ENCODE data around the gene SBNO2. TPM values are rescaled to one million over a fixed set of nuclear protein-coding genes. Genes with fewer than 3 reads are reported as not detected.

SBNO2 gene
- total and polyA plus RNA-seq, 2 experiments from 2014 or later, result 6.9 to 35.4 TPM

- H3K4me2 ChIP-seq, result peak overlapping the region; percentile 32; the same call in 1 of the 2 replicates
- Mint-ChIP-seq H3K27me3 (ENCODE audit: insufficient read depth, low read depth, poor library complexity) (peaks cover 13% of the 10 kb centered on the region), H3K27ac (0 out of 2 replicates have a peak overlapping the region, but pooled peaks have one; percentile 83), H3K4me3 (no peak overlapping the region), H3K4me1 (peaks cover 24% of the 10 kb centered on the region), H3K36me3 (ENCODE audit: low read depth) (peaks cover 31% of the 10 kb centered on the region), H3K9me3 (peaks cover 4% of the 10 kb centered on the region; the same call in 1 of the 3 replicates)
- ATAC-seq, result peak; percentile 2; the same call in 1 of the 3 replicates
- H3K27ac ChIP-seq (ENCODE audit: low read depth), result peak overlapping the region; percentile 78; the same call in 1 of the 2 replicates
- no peak for DNase-seq (ENCODE audit: low spot score)
- no peaks in the 10 kb centered on the region for H3K79me2 ChIP-seq (replicated peaks; ENCODE audit: insufficient read depth)
- no peaks in the 10 kb centered on the region for H3K27me3 ChIP-seq (ENCODE audit: insufficient read depth)
- peaks cover 19% of the 10 kb centered on the region for H3K4me1 ChIP-seq (ENCODE audit: insufficient read depth)
- no peaks in the 10 kb centered on the region; the same call in 1 of the 2 replicates for H4K20me1 ChIP-seq (replicated peaks; ENCODE audit: insufficient read depth)
- no peaks in the 10 kb centered on the region for H3K9me2 ChIP-seq (ENCODE audit: insufficient read depth)
- peaks cover 2% of the 10 kb centered on the region; the same call in 1 of the 2 replicates for H3K36me3 ChIP-seq (ENCODE audit: insufficient read depth)
- H3F3A ChIP-seq (replicated peaks; ENCODE audit: low read depth), result no peaks in the 10 kb centered on the region
- TF ChIP-seq EZH2phosphoT487 (IDR thresholded peaks at IDR 0.05; ENCODE audit: unreplicated experiment) (no peak), REST (IDR thresholded peaks at IDR 0.05; ENCODE audit: unreplicated experiment) (no peak), ZNF114 (CRISPR knock-in tag; IDR thresholded peaks at IDR 0.05) (no peak), ZNF331 (CRISPR knock-in tag; IDR thresholded peaks at IDR 0.05; ENCODE audit: low read depth) (no peak), JUNB (IDR thresholded peaks at IDR 0.05; ENCODE audit: unreplicated experiment) (no peak), CREB1 (CRISPR knock-in tag; IDR thresholded peaks at IDR 0.05; ENCODE audit: low read depth) (no peak), NANOG (IDR thresholded peaks at IDR 0.05; ENCODE audit: borderline replicate concordance) (no peak), ZNF462 (CRISPR knock-in tag; IDR thresholded peaks at IDR 0.05) (no peak), POLR2AphosphoS5 (IDR thresholded peaks at IDR 0.05; ENCODE audit: low read depth) (no peak), CTCF (conservative IDR thresholded peaks at IDR 0.05; ENCODE audit: low read depth in 2 of 2) (no peak), STAT1 (IDR thresholded peaks at IDR 0.05; ENCODE audit: unreplicated experiment) (no peak), EZH2 (IDR thresholded peaks at IDR 0.05; ENCODE audit: low read depth, unreplicated experiment) (no peak), ETS1 (IDR thresholded peaks at IDR 0.05) (no peak)
- no peak overlapping the region for H3K4me3 ChIP-seq
- H2AFZ ChIP-seq, result no peak overlapping the region
Measured at GRCh38 chr19:1147934-1148549, 26.0 kb downstream of the SBNO2 start.

All from GM23338 (cell line).